Activated CD8-positive, alpha-beta T cell treated with anti-CD3 and anti-CD28 coated beads, Interleukin-2, amount 10 ng/mL, durations not matched to agents 7 days and 5 days (primary cell): ENCODE measurements around the gene CAB39L. TPM values are rescaled to one million over a fixed set of nuclear protein-coding genes. Genes with fewer than 3 reads are reported as not detected.

Source experiments
- ATAC-seq: fragments of 150-1000 bp; cut with Tn5 transposase; one replicate; pipeline ENCODE4 v1.10.0; 2021; ENCODE audit warnings: moderate library complexity
- CTCF ChIA-PET: fragments of 350-600 bp; sonication (Branson Sonifier 250); formaldehyde crosslinking; loops from one replicate; lab custom pipeline; 2021; ENCODE audit warnings: antibody characterized with exemption; lab: Charles Lee
- POLR2A ChIA-PET: fragments of 350-600 bp; sonication (Branson Sonifier 250); formaldehyde crosslinking; loops from one replicate; lab custom pipeline; 2021; ENCODE audit warnings: antibody characterized with exemption; lab: Charles Lee
- DNase-seq: peaks from one replicate; pipeline ENCODE4 v3.0.0-alpha.2; 2020
- H3K27ac Mint-ChIP-seq: one replicate; pipeline ENCODE4 v1.8.0; 2021; ENCODE audit warnings: mild to moderate bottlenecking, mixed read lengths
- H3K27me3 Mint-ChIP-seq: one replicate; pipeline ENCODE4 v1.8.0; 2021; ENCODE audit warnings: low read depth, mixed read lengths
- H3K36me3 Mint-ChIP-seq: one replicate; pipeline ENCODE4 v1.8.0; 2021; ENCODE audit warnings: low read depth, mixed read lengths
- H3K4me1 Mint-ChIP-seq: one replicate; pipeline ENCODE4 v1.8.0; 2021; ENCODE audit warnings: low read depth, mixed read lengths
- H3K4me3 Mint-ChIP-seq: one replicate; pipeline ENCODE4 v1.8.0; 2021; ENCODE audit warnings: mild to moderate bottlenecking, mixed read lengths
- H3K9me3 Mint-ChIP-seq: one replicate; pipeline ENCODE4 v1.8.0; 2022; ENCODE audit warnings: mixed read lengths; ENCODE audit not compliant: insufficient read depth
- total RNA-seq, 2 experiments: library from RNA; stranded (reverse); gene quantifications; one replicate each; pipeline ENCODE4 v1.2.3, GENCODE V29; 2021

Gene CAB39L
- total RNA-seq, 2 experiments from 2014 or later = 2.3 to 2.6 TPM

DNA sequence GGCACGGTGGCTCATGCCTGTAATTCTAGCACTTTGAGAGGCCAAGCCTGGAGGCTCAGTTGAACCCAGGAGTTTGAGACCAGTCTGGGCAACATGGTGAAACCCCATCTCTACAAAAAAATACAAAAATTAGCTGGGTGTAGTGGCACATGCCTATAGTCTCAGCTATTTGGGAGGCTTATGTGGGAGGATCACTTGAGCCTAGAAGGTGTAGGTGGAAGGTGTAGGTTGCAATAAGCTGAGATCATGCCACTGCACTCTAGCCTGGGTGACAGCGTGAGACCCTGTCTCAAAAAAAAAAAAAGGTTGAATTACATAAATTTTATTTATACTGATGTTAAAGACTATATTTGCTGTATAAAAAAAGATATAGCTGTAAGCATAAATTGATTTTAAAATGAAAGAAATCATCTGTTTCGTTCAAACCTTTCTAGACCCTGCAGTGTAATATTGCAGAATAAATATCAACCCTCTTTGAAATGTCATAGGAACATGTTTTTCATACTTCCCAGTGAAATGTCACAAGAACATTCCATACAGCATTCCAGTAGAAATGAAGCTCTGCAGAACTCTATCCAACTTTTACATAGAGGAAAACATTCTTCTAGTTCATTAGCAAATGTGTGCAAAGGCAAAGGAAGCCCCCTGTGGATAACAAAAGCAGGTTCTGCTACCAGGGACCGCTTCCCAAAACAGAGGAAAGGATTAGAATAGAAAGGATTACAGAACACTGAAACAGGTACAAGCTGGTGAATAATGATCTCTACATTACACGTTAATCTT lies 76.0 kb downstream of the CAB39L start:
- Mint-ChIP-seq H3K4me3 (no peak overlapping the region), H3K27me3 (peaks cover 8% of the 10 kb centered on the region), H3K4me1 (peaks cover 4% of the 10 kb centered on the region), H3K36me3 (no peaks in the 10 kb centered on the region), H3K9me3 (peaks cover 7% of the 10 kb centered on the region), H3K27ac (no peak overlapping the region)
- ChIA-PET POLR2A (interaction anchor here (0.7 kb wide), 1 partner anchor 38 kb away, joined by 3 read pairs; no protein-coding TSS in a partner anchor), CTCF (no interaction called here)
- DNase-seq = no peak
- ATAC-seq = no peak

DNA sequence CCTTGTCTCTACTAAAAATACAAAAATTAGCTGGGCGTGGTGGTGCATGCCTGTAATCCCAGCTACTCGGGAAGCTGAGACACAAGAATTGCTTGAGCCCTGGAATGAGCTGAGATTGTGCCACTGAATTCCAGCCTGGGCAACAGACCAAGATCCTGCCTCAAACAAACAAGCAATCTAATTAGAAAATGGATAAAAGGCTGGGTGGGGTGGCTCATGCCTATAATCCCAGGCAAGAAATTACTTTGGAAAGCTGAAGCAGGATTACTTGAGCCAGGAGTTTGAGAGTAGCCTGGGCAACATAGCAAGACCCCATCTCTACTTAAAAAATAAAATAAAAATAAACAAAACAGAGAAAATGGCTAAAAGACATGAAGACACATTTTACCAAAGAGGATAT lies 77.0 kb downstream of the CAB39L start:
- peaks cover 7% of the 10 kb centered on the region for H3K9me3 Mint-ChIP-seq
- DNase-seq (no peak), ATAC-seq (no peak)
- no peak overlapping the region for H3K4me3 Mint-ChIP-seq
- CTCF ChIA-PET = no interaction called here
- POLR2A ChIA-PET = no interaction called here
- H3K36me3 Mint-ChIP-seq = no peaks in the 10 kb centered on the region
- H3K4me1 Mint-ChIP-seq = peaks cover under 1% of the 10 kb centered on the region
- peaks cover 8% of the 10 kb centered on the region for H3K27me3 Mint-ChIP-seq
- H3K27ac Mint-ChIP-seq = no peak overlapping the region

DNA sequence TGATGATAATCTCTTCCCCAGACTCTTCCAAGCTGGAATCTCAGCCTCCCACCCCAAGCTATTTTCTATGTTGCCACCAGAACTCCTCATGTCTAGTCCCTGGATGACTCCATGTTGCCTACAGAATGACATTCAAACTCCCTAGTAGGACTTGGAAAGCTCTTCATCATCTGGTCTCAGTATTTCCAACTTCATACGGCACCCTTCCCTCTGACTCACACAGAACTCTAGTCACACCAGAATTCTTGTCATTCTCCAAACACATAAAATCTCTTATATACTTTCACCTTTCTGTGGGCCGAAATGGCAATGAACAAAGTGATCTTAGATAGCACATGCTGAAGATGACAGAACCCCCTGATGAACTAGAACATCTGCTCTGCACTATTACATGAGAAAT lies 86.2 kb downstream of the CAB39L start:
- DNase-seq (no peak), ATAC-seq (no peak)
- H3K27ac Mint-ChIP-seq = no peak overlapping the region
- ChIA-PET CTCF (no interaction called here), POLR2A (no interaction called here)
- no peaks in the 10 kb centered on the region for H3K9me3 Mint-ChIP-seq
- H3K4me1 Mint-ChIP-seq = no peaks in the 10 kb centered on the region
- H3K36me3 Mint-ChIP-seq = no peaks in the 10 kb centered on the region
- H3K27me3 Mint-ChIP-seq = no peaks in the 10 kb centered on the region
- no peak overlapping the region for H3K4me3 Mint-ChIP-seq

DNA sequence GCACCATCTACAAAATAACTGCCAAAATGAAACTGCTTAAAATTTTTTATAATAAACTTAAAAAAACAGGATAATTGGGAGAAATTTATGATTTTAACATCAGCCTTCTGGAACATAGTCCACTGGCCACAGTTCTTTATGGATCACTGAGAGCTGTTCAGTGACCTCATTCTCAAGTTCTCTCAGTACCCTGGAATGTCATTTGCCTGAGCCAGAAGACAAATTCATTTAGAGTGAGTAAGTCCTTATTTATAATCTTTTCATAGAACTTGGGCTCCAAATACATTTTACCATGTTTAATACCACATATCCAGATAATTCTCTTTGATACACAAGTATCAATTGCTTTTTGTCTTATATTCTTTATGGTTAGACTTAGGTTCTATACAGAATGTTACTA lies 87.6 kb downstream of the CAB39L start:
- no peak for DNase-seq
- no peak overlapping the region for H3K4me3 Mint-ChIP-seq
- H3K27ac Mint-ChIP-seq = no peak overlapping the region
- H3K9me3 Mint-ChIP-seq = no peaks in the 10 kb centered on the region
- POLR2A ChIA-PET = no interaction called here
- H3K36me3 Mint-ChIP-seq = no peaks in the 10 kb centered on the region
- CTCF ChIA-PET = no interaction called here
- ATAC-seq = no peak
- H3K27me3 Mint-ChIP-seq = no peaks in the 10 kb centered on the region
- no peaks in the 10 kb centered on the region for H3K4me1 Mint-ChIP-seq

DNA sequence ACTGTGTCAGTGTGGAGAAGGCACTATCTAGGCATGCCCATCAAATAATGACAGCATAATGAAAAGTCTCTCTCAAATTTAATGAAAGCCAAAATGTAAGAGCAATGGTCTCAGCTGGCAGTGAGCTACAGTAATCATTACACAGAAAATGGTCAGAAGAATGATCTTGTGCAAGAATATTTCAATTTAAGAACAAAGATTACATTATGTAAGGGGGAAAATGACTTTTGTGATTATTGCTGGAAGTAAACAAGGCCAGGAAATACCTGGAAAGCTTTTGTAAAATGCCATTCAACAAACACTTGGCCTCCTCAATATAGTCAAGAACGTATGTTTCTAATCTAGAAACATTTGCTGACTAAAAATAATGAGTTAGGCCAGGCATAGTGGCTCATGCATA lies 89.1 kb downstream of the CAB39L start:
- H3K9me3 Mint-ChIP-seq = no peaks in the 10 kb centered on the region
- no peak overlapping the region for H3K27ac Mint-ChIP-seq
- H3K4me1 Mint-ChIP-seq = no peaks in the 10 kb centered on the region
- no peaks in the 10 kb centered on the region for H3K36me3 Mint-ChIP-seq
- ATAC-seq = no peak
- no peaks in the 10 kb centered on the region for H3K27me3 Mint-ChIP-seq
- POLR2A ChIA-PET = no interaction called here
- DNase-seq = no peak
- H3K4me3 Mint-ChIP-seq = no peak overlapping the region
- CTCF ChIA-PET = no interaction called here

DNA sequence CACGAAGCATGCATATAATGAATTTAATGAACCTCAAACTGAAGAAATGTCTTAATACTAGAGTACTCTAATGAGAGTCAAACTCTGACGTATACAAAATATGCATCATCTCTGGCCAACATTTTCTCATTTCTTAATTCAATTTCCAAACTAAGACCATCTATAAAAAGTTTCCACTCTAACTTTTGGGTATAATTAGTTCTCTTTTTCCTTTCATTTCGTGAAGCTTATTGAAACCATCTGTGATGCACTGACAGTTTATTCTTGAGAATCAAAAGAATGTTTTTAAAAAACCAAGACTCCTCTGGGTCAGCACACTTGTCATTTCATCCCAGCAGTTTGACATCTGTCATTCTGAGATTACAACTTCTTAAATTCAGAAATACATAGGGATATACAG lies 90.0 kb downstream of the CAB39L start:
- Mint-ChIP-seq H3K36me3 (no peaks in the 10 kb centered on the region), H3K27me3 (no peaks in the 10 kb centered on the region), H3K9me3 (no peaks in the 10 kb centered on the region), H3K4me1 (no peaks in the 10 kb centered on the region), H3K27ac (no peak overlapping the region), H3K4me3 (no peak overlapping the region)
- CTCF ChIA-PET = no interaction called here
- POLR2A ChIA-PET = no interaction called here
- ATAC-seq = no peak
- no peak for DNase-seq

DNA sequence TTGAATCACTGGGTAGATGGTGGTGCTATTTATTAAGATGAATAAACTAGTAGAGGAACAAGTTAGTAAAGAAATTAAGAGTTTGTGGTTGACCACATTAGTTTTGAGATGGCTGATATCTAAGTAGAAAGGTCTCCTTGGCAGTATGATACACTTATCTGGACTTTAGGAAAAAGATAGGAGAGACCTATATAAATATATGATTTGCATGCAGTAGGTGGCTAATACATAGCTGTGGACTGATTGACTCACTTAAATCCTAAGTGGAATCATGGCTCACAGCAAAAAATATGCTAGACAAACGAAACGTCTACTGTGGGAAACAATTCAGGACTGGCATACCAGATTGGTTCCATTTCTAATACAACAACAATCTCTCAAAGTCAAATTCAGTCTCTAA lies 92.0 kb downstream of the CAB39L start:
- no peak for ATAC-seq
- Mint-ChIP-seq H3K27me3 (no peaks in the 10 kb centered on the region), H3K9me3 (no peaks in the 10 kb centered on the region), H3K4me3 (no peak overlapping the region), H3K27ac (no peak overlapping the region), H3K36me3 (no peaks in the 10 kb centered on the region), H3K4me1 (no peaks in the 10 kb centered on the region)
- no peak for DNase-seq
- ChIA-PET POLR2A (no interaction called here), CTCF (no interaction called here)

DNA sequence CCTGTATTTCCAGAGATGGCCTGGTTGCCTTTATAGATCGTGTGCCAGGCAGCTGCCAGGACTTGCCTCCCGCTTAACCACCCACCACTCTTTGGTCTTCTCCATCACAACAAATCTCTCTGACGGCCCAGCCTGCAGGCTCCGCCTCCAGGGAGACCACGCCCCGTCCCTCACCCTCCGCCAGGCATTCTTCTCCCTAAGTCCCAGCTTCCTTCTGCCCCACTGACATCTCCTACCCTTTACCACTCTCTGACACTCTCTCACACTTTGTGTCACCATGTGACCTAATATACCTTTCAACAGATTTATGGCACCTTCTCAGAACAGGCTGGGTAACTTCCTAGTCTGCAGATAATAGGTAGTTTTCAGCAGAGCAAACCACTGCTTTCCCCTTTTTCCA lies 95.1 kb downstream of the CAB39L start:
- ChIA-PET POLR2A (no interaction called here), CTCF (no interaction called here)
- Mint-ChIP-seq H3K4me1 (no peaks in the 10 kb centered on the region), H3K27ac (no peak overlapping the region), H3K4me3 (no peak overlapping the region), H3K9me3 (no peaks in the 10 kb centered on the region), H3K36me3 (no peaks in the 10 kb centered on the region), H3K27me3 (no peaks in the 10 kb centered on the region)
- ATAC-seq (no peak), DNase-seq (no peak)

DNA sequence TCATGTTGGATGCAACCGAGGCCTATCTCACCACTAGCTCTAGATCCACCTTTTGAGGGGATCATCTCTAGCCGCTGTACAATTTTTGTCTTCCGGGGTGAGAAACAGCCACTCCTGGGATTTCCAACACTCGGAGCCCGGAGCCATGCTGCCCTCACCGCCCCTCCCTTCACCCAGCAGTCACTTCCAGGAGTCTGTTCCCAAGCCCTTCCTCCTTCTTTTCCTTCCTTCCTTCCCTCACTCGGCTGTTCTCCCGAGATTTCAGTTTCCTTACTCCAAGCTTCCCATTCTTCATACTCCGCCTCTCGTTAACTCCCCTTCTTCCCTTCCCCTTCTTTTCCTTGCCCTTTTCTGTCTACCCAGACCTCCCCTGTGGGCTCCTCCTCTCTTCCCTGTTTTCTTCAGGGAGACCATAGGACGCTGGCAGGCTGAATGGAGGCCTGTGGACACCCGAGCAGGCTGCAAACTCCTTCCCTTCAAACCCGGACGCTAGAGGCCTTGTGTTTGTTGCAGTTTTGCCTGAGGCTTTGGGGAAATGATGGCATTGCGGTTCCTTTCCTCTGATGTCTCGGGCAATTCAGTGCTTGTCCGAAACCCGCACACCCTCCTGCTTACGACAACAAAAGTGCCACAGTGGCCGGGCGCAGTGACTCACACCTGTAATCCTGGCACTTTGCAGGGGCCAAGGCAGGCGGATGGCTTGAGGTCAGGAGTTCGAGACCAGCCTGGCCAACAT lies 96.0 kb downstream of the CAB39L start:
- H3K36me3 Mint-ChIP-seq = no peaks in the 10 kb centered on the region
- ATAC-seq = no peak
- ChIA-PET POLR2A (no interaction called here), CTCF (no interaction called here)
- no peaks in the 10 kb centered on the region for H3K9me3 Mint-ChIP-seq
- no peak overlapping the region for H3K4me3 Mint-ChIP-seq
- DNase-seq = no peak
- H3K27me3 Mint-ChIP-seq = no peaks in the 10 kb centered on the region
- H3K27ac Mint-ChIP-seq = no peak overlapping the region
- no peaks in the 10 kb centered on the region for H3K4me1 Mint-ChIP-seq

DNA sequence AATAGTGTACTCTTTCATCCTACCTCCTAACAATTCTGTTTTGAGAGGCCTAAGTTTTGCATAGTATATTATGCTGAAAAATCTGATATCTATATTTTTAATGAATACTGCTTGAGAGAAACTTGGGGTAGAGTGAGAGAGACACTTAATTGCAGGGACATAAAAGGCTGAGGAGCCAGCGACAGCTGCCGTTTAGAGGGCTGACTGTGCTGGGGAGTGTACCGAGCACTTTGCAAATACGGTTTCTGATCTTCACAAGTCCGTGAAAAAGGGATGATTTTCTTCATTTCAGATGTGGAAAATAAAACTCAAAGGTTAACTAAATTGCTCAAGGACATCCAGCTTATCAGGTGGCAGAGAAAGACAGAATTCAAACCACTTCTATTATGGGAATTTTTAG lies 97.4 kb downstream of the CAB39L start:
- ChIA-PET POLR2A (no interaction called here), CTCF (no interaction called here)
- H3K9me3 Mint-ChIP-seq = no peaks in the 10 kb centered on the region
- H3K27ac Mint-ChIP-seq = no peak overlapping the region
- H3K27me3 Mint-ChIP-seq = no peaks in the 10 kb centered on the region
- DNase-seq (no peak), ATAC-seq (no peak)
- no peak overlapping the region for H3K4me3 Mint-ChIP-seq
- no peaks in the 10 kb centered on the region for H3K36me3 Mint-ChIP-seq
- H3K4me1 Mint-ChIP-seq = no peaks in the 10 kb centered on the region

DNA sequence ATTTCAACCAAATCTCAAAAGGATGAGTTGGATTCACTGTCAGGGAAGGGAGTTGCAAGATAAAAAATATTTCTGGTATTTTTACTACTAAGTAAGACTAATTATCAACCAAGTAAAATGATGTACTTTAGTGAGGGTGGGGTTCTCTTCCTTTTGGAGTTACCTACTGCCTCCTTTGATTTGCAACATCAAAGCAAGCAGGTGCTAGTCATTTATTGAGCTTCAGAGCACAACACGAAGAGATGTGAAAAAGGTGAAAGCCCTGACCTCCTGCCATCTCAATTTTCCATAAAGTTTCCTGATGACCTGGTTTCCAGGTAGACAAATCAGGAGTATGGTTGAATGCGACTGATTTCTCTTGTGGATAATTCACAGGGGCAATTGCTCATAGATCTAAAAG lies 100.1 kb downstream of the CAB39L start:
- ChIA-PET POLR2A (no interaction called here), CTCF (no interaction called here)
- Mint-ChIP-seq H3K36me3 (no peaks in the 10 kb centered on the region), H3K9me3 (no peaks in the 10 kb centered on the region), H3K27ac (no peak overlapping the region), H3K4me3 (no peak overlapping the region), H3K27me3 (no peaks in the 10 kb centered on the region), H3K4me1 (no peaks in the 10 kb centered on the region)
- no peak for ATAC-seq
- no peak for DNase-seq

DNA sequence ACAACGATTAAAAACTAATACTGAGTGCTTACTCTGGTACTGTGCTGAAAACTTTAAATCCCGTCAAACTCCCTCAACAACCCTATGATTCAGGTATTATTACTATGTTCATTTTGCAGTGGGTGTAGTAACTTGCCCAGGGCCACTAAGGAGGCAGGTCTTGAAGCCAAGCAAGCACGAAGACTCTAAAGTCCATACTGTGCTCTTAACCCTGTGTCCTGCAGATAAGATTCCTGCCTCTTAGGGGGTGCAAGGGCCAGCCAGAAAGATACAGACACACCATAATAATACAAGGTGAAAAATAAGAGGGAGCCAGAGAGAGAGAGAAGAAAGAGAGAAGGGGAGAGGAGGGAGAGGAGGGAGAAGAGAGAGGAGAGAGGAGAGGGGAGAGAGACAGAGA lies 100.6 kb downstream of the CAB39L start:
- Mint-ChIP-seq H3K9me3 (no peaks in the 10 kb centered on the region), H3K4me1 (no peaks in the 10 kb centered on the region), H3K4me3 (no peak overlapping the region), H3K27ac (no peak overlapping the region), H3K27me3 (no peaks in the 10 kb centered on the region), H3K36me3 (no peaks in the 10 kb centered on the region)
- ChIA-PET CTCF (no interaction called here), POLR2A (no interaction called here)
- no peak for DNase-seq
- ATAC-seq = no peak
